GM13977 (cell line): ENCODE results near the gene ZNF513.

Experiments
- DNase-seq: peaks from one replicate; pipeline ENCODE4 v3.0.0; 2012; ENCODE audit warnings: low spot score
- CTCF ChIP-seq: IDR thresholded peaks from 2 replicates; pipeline ENCODE4 v1.5.1; 2012; ENCODE audit warnings: mild to moderate bottlenecking, control low read depth; ENCODE audit not compliant: insufficient read depth; ENCODE audit errors: extremely low read depth, missing control alignments
- in situ Hi-C: fragments of 300-500 bp; cut with MboI; formaldehyde crosslinking; loops from one replicate; pipeline ENCODE4 v1.12.0; 2022; ENCODE audit warnings: low sequenced_read_pairs, low pct_unique_long_range_greater_than_20kb, mixed read lengths, inconsistent platforms; ENCODE audit not compliant: unreplicated experiment

Gene ZNF513

GRCh38 chr2:27379836-27380625, 503 bp downstream of the ZNF513 start:
- in situ Hi-C loops: no loop called here
- TF ChIP-seq CTCF: no peak
- peak; percentile 45 for DNase-seq

- no peak for DNase-seq
- no peak for TF ChIP-seq CTCF
- in situ Hi-C loops: no loop called here
These were observed 1.1 kb downstream of the ZNF513 start for GRCh38 chr2:27379383-27379835.

- in situ Hi-C loops: no loop called here
- DNase-seq: no peak
- no peak for TF ChIP-seq CTCF
These were observed 1.7 kb downstream of the ZNF513 start for GRCh38 chr2:27378809-27379290.

GRCh38 chr2:27378096-27378808, 2.3 kb downstream of the ZNF513 start:
- TF ChIP-seq CTCF: peak; percentile 26
- DNase-seq: no peak
- in situ Hi-C loops: no loop called here

- no peak for TF ChIP-seq CTCF
- in situ Hi-C loops: no loop called here
- no peak for DNase-seq
These were observed 2.9 kb downstream of the ZNF513 start for GRCh38 chr2:27377618-27378095.

GRCh38 chr2:27376866-27377617, 3.5 kb downstream of the ZNF513 start:
- no peak for DNase-seq
- in situ Hi-C loops: no loop called here
- TF ChIP-seq CTCF: no peak
